Measurements from ENCODE around the gene XPNPEP2.
A peak's percentile ranks its signal among the peaks of the same experiment; 100 is the strongest.

The XPNPEP2 gene

GRCh38 chrX:129714581-129714980 is 24.2 kb upstream of the XPNPEP2 start:
- Histone ChIP-seq H3K9ac (ENCODE audit: low read length) (no peak overlapping the region), H3K79me1 (ENCODE audit: low read length) (no peaks in the 10 kb centered on the region), H3K23ac (ENCODE audit: low read length) (no peak overlapping the region), H2BK12ac (ENCODE audit: low read length) (no peak overlapping the region), H2AFZ (ENCODE audit: insufficient read depth, low read length, poor library complexity) (no peak overlapping the region), H3K18ac (ENCODE audit: low read length) (no peak overlapping the region), H4K8ac (ENCODE audit: low read depth, low read length) (no peak overlapping the region), H4K12ac (ENCODE audit: low read depth, low read length) (no peak overlapping the region), H2BK120ac (ENCODE audit: insufficient read depth, low read length, poor library complexity) (no peak overlapping the region), H3K4me2 (ENCODE audit: low read length) (no peak overlapping the region), H3K27me3 (ENCODE audit: insufficient read depth, low read length) (no peaks in the 10 kb centered on the region), H3K79me2 (ENCODE audit: control insufficient read depth, insufficient read depth, low read length, poor library complexity) (no peaks in the 10 kb centered on the region), H3K36me3 (ENCODE audit: control insufficient read depth in 1 of 2, insufficient read depth in 2 of 2, low read length in 2 of 2) (no peaks in the 10 kb centered on the region), H3K9me3 (ENCODE audit: insufficient read depth, low read depth, low read length) (no peaks in the 10 kb centered on the region), H3K4me3 (ENCODE audit: low read depth, low read length) (no peak overlapping the region), H4K91ac (ENCODE audit: low read depth, low read length) (no peak overlapping the region), H2BK5ac (ENCODE audit: low read depth, low read length, poor library complexity) (no peak overlapping the region), H3K4ac (ENCODE audit: low read depth, low read length) (no peak overlapping the region), H3K4me1 (ENCODE audit: control insufficient read depth in 1 of 2, insufficient read depth in 2 of 2, low read length in 2 of 2) (peaks cover 4 to 5% of the 10 kb centered on the region in 2 experiments), H3K27ac (ENCODE audit: low read depth, low read length) (no peak overlapping the region), H2AK5ac (ENCODE audit: low read length) (no peak overlapping the region), H3K14ac (ENCODE audit: low read length) (no peak overlapping the region)
- DNase-seq: no peak
- no CpG with 5 or more reads among the region's 4 CpGs for WGBS (ENCODE audit: extremely low coverage, insufficient coverage, insufficient read length)

- peaks cover 4 to 5% of the 10 kb centered on the region in 2 experiments for H3K4me1 ChIP-seq (ENCODE audit: control insufficient read depth in 1 of 2, insufficient read depth in 2 of 2, low read length in 2 of 2)
- no peaks in the 10 kb centered on the region for H3K36me3 ChIP-seq (ENCODE audit: control insufficient read depth in 1 of 2, insufficient read depth in 2 of 2, low read length in 2 of 2)
- no CpG with 5 or more reads among the region's 4 CpGs for WGBS (ENCODE audit: extremely low coverage, insufficient coverage, insufficient read length)
- no peak overlapping the region for H3K23ac ChIP-seq (ENCODE audit: low read length)
- H3K79me2 ChIP-seq (ENCODE audit: control insufficient read depth, insufficient read depth, low read length, poor library complexity): no peaks in the 10 kb centered on the region
- H2BK12ac ChIP-seq (ENCODE audit: low read length): no peak overlapping the region
- no peak overlapping the region for H2BK5ac ChIP-seq (ENCODE audit: low read depth, low read length, poor library complexity)
- H4K12ac ChIP-seq (ENCODE audit: low read depth, low read length): no peak overlapping the region
- no peak overlapping the region for H2AFZ ChIP-seq (ENCODE audit: insufficient read depth, low read length, poor library complexity)
- no peak overlapping the region for H3K27ac ChIP-seq (ENCODE audit: low read depth, low read length)
- no peak overlapping the region for H4K91ac ChIP-seq (ENCODE audit: low read depth, low read length)
- no peak overlapping the region for H3K4ac ChIP-seq (ENCODE audit: low read depth, low read length)
- H3K9me3 ChIP-seq (ENCODE audit: insufficient read depth, low read depth, low read length): no peaks in the 10 kb centered on the region
- H3K4me2 ChIP-seq (ENCODE audit: low read length): no peak overlapping the region
- no peak overlapping the region for H3K9ac ChIP-seq (ENCODE audit: low read length)
- no peak overlapping the region for H3K14ac ChIP-seq (ENCODE audit: low read length)
- no peaks in the 10 kb centered on the region for H3K27me3 ChIP-seq (ENCODE audit: insufficient read depth, low read length)
- no peak overlapping the region for H4K8ac ChIP-seq (ENCODE audit: low read depth, low read length)
- H2BK120ac ChIP-seq (ENCODE audit: insufficient read depth, low read length, poor library complexity): no peak overlapping the region
- no peak overlapping the region for H3K18ac ChIP-seq (ENCODE audit: low read length)
- no peak overlapping the region for H2AK5ac ChIP-seq (ENCODE audit: low read length)
- H3K4me3 ChIP-seq (ENCODE audit: low read depth, low read length): no peak overlapping the region
- H3K79me1 ChIP-seq (ENCODE audit: low read length): no peaks in the 10 kb centered on the region
- DNase-seq: no peak
These were observed 22.3 kb upstream of the XPNPEP2 start for GRCh38 chrX:129716507-129716906.

- no peak overlapping the region for H4K12ac ChIP-seq (ENCODE audit: low read depth, low read length)
- no peak overlapping the region for H2BK5ac ChIP-seq (ENCODE audit: low read depth, low read length, poor library complexity)
- no peaks in the 10 kb centered on the region for H3K9me3 ChIP-seq (ENCODE audit: insufficient read depth, low read depth, low read length)
- H3K79me2 ChIP-seq (ENCODE audit: control insufficient read depth, insufficient read depth, low read length, poor library complexity): no peaks in the 10 kb centered on the region
- H4K91ac ChIP-seq (ENCODE audit: low read depth, low read length): no peak overlapping the region
- no peak overlapping the region for H2BK120ac ChIP-seq (ENCODE audit: insufficient read depth, low read length, poor library complexity)
- peak in 1 of 2 donors; percentile 18 for DNase-seq
- H2BK12ac ChIP-seq (ENCODE audit: low read length): no peak overlapping the region
- H3K9ac ChIP-seq (ENCODE audit: low read length): no peak overlapping the region
- no peak overlapping the region for H3K18ac ChIP-seq (ENCODE audit: low read length)
- no peak overlapping the region for H3K27ac ChIP-seq (ENCODE audit: low read depth, low read length)
- H2AK5ac ChIP-seq (ENCODE audit: low read length): no peak overlapping the region
- peaks cover 4 to 5% of the 10 kb centered on the region in 2 experiments for H3K4me1 ChIP-seq (ENCODE audit: control insufficient read depth in 1 of 2, insufficient read depth in 2 of 2, low read length in 2 of 2)
- no CpG with 5 or more reads among the region's 5 CpGs for WGBS (ENCODE audit: extremely low coverage, insufficient coverage, insufficient read length)
- H3K4ac ChIP-seq (ENCODE audit: low read depth, low read length): no peak overlapping the region
- no peak overlapping the region for H3K4me2 ChIP-seq (ENCODE audit: low read length)
- H3K36me3 ChIP-seq (ENCODE audit: control insufficient read depth in 1 of 2, insufficient read depth in 2 of 2, low read length in 2 of 2): no peaks in the 10 kb centered on the region
- H4K8ac ChIP-seq (ENCODE audit: low read depth, low read length): no peak overlapping the region
- no peak overlapping the region for H3K14ac ChIP-seq (ENCODE audit: low read length)
- no peaks in the 10 kb centered on the region for H3K79me1 ChIP-seq (ENCODE audit: low read length)
- no peak overlapping the region for H3K23ac ChIP-seq (ENCODE audit: low read length)
- H3K27me3 ChIP-seq (ENCODE audit: insufficient read depth, low read length): no peaks in the 10 kb centered on the region
- H3K4me3 ChIP-seq (ENCODE audit: low read depth, low read length): no peak overlapping the region
- no peak overlapping the region for H2AFZ ChIP-seq (ENCODE audit: insufficient read depth, low read length, poor library complexity)
These were observed 20.9 kb upstream of the XPNPEP2 start for GRCh38 chrX:129717892-129718291.

GRCh38 chrX:129718676-129719075 is 20.1 kb upstream of the XPNPEP2 start:
- Histone ChIP-seq H3K79me1 (ENCODE audit: low read length) (no peaks in the 10 kb centered on the region), H3K27me3 (ENCODE audit: insufficient read depth, low read length) (no peaks in the 10 kb centered on the region), H3K4me1 (ENCODE audit: control insufficient read depth in 1 of 2, insufficient read depth in 2 of 2, low read length in 2 of 2) (peaks cover 4 to 5% of the 10 kb centered on the region in 2 experiments), H3K9me3 (ENCODE audit: insufficient read depth, low read depth, low read length) (no peaks in the 10 kb centered on the region), H3K36me3 (ENCODE audit: control insufficient read depth in 1 of 2, insufficient read depth in 2 of 2, low read length in 2 of 2) (no peaks in the 10 kb centered on the region), H3K27ac (ENCODE audit: low read depth, low read length) (no peak overlapping the region), H3K18ac (ENCODE audit: low read length) (no peak overlapping the region), H4K91ac (ENCODE audit: low read depth, low read length) (no peak overlapping the region), H3K79me2 (ENCODE audit: control insufficient read depth, insufficient read depth, low read length, poor library complexity) (no peaks in the 10 kb centered on the region), H2AK5ac (ENCODE audit: low read length) (no peak overlapping the region), H2BK5ac (ENCODE audit: low read depth, low read length, poor library complexity) (no peak overlapping the region), H3K23ac (ENCODE audit: low read length) (no peak overlapping the region), H3K4me3 (ENCODE audit: low read depth, low read length) (no peak overlapping the region), H3K4ac (ENCODE audit: low read depth, low read length) (no peak overlapping the region), H3K4me2 (ENCODE audit: low read length) (no peak overlapping the region), H2BK12ac (ENCODE audit: low read length) (no peak overlapping the region), H2AFZ (ENCODE audit: insufficient read depth, low read length, poor library complexity) (no peak overlapping the region), H3K14ac (ENCODE audit: low read length) (no peak overlapping the region), H4K12ac (ENCODE audit: low read depth, low read length) (no peak overlapping the region), H4K8ac (ENCODE audit: low read depth, low read length) (no peak overlapping the region), H2BK120ac (ENCODE audit: insufficient read depth, low read length, poor library complexity) (no peak overlapping the region), H3K9ac (ENCODE audit: low read length) (no peak overlapping the region)
- no peak for DNase-seq
- WGBS (ENCODE audit: extremely low coverage, insufficient coverage, insufficient read length): no CpG with 5 or more reads among the region's 5 CpGs

Measured in trophoblast cell (in vitro differentiated cells and primary cell).